Fibroblast of villous mesenchyme (primary cell): ENCODE measurements around the gene ATXN2. TPM values are rescaled to one million over a fixed set of nuclear protein-coding genes. Genes with fewer than 3 reads are reported as not detected.
"Not testable (repeated sequence)": the region's sequence is repeated elsewhere in the genome, so short reads cannot be mapped to it uniquely, and the experiment has no call there.

ENCODE experiments used
- DNase-seq: peaks from one replicate; pipeline ENCODE4 v3.0.0-alpha.2; 2010; ENCODE audit warnings: low read depth
- H3K4me3 ChIP-seq: 2 replicates; pipeline ENCODE4 v1.5.1; 2011; ENCODE audit warnings: low read depth, mild to moderate bottlenecking, low read length
- CTCF ChIP-seq: IDR thresholded peaks from 2 replicates; pipeline ENCODE4 v1.5.1; 2012; ENCODE audit warnings: low read depth, mild to moderate bottlenecking, low read length; ENCODE audit not compliant: insufficient read depth
- total RNA-seq: library from RNA; depleted of rRNA; stranded (reverse); fragments of >200 nt; gene quantifications from 2 replicates; pipeline ENCODE4 v1.2.3, GENCODE V29; 2012

Gene ATXN2
- total RNA-seq, 1 donor: 71.7 TPM

DNA sequence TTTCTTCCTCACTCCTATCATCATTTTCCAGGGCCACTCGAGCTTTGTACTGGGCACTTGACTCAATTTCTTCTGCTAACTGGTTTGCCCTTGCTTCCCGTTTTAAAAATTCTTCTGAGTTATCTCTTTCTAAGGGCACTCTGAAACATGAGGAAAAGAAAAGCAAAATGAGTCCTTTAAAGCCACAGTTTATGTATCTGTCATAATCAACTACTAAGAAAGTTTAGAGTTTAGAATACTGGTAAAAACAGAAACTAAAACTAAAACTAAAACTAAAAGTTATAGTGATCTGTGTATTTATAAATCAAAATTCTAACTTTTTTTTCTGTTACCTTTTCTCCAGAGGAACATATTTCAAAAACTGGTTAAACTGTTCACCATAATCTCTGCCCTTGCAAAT lies 79.2 kb downstream of the ATXN2 start:
- TF ChIP-seq CTCF: no peak

DNA sequence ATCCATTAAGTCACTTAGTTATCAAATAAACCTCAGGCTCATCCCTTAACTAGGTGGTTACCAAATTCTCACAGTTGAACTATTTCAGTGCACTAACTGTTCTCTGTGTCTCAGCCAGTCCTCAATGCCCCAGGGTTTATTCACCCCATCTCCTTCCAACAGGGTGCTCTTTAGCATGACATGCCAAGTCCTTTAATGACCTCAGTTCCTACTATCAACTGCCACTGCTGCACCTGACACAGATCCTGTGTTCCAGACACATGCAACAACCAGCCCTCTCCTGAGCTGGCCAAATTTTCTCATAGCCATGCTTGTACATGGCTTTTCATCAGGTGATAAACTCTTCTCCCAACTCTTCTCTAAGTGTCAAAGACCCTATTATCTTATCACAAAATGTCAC lies 80.0 kb downstream of the ATXN2 start:
- H3K4me3 ChIP-seq: no peak overlapping the region
- no peak for DNase-seq
- TF ChIP-seq CTCF: no peak

More for the DNA sequence above, 79.2 kb downstream of the ATXN2 start:
- no peak overlapping the region for H3K4me3 ChIP-seq
- no peak for DNase-seq

GRCh38 chr12:111507719-111508118 lies 91.4 kb downstream of the ATXN2 start:
- DNase-seq, H3K4me3 ChIP-seq: not testable (repeated sequence)

GRCh38 chr12:111507258-111507657 lies 91.9 kb downstream of the ATXN2 start:
- H3K4me3 ChIP-seq, DNase-seq: not testable (repeated sequence)

- no peak for TF ChIP-seq CTCF
- no peak for DNase-seq
- H3K4me3 ChIP-seq: no peak overlapping the region
Observed at GRCh38 chr12:111506260-111506659, 92.9 kb downstream of the ATXN2 start.

GRCh38 chr12:111505601-111506036 lies 93.5 kb downstream of the ATXN2 start:
- H3K4me3 ChIP-seq: no peak overlapping the region
- DNase-seq: no peak
- peak; percentile 8 for TF ChIP-seq CTCF

- no peak overlapping the region for H3K4me3 ChIP-seq
- TF ChIP-seq CTCF: no peak
- DNase-seq: peak; percentile 49
Observed at GRCh38 chr12:111503116-111503515, 96.0 kb downstream of the ATXN2 start.

DNA sequence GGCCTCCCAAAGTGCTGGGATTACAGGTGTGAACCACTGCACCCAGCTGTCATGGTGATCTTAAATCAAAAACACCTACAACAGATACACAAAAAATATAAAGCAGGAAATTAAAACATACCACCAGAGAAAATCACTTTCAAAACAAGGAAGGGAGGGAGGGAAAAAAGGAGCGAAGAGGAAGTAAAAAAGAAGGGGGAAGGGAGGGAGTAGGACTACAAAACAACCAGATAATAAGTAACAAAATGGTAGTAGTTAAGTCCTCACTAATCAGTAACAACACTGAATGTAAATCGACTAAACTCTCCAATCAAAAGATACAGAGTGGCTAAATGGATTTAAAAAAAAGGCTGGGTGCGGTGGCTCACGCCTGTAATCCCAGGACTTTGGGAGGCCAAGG lies 104.4 kb downstream of the ATXN2 start:
- H3K4me3 ChIP-seq: no peak overlapping the region
- no peak for TF ChIP-seq CTCF

DNA sequence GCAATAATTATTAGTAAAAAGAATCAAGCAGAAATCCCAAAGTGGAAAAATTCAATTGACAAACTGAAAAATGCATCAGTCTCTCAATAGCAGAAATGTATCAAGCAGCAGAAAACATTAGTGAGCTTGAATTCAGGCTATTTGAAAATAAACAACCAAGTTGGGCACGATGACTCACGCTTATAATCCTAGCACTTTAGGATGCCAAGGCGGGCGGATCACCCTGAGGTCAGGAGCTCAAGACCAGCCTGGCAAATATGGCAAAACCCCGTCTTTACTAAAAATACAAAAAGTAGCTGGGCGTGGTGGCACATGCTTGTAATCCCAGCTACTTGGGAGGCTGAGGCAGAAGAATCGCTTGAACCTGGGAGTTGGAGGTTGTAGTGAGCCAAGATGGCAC lies 106.1 kb downstream of the ATXN2 start:
- not testable (repeated sequence) for H3K4me3 ChIP-seq
- DNase-seq: peak; percentile 62

More for the DNA sequence above, 104.4 kb downstream of the ATXN2 start:
- no peak for DNase-seq
